MM.1S (cell line): ENCODE measurements around the gene ZHX3.

Source experiments
- DNase-seq: peaks from one replicate; pipeline ENCODE4 v3.0.0-alpha.2; 2015
- H2AFZ ChIP-seq: fragments of 300-600 bp; sonication (generic); 2 replicates; pipeline ENCODE4 v1.6.0; 2016; ENCODE audit warnings: antibody characterized with exemption, low read length
- H3F3A ChIP-seq: fragments of 300-600 bp; sonication (generic); 2 replicates; pipeline ENCODE4 v1.6.1; 2016; ENCODE audit warnings: mild to moderate bottlenecking, antibody characterized with exemption, low read length, moderate library complexity, mixed read lengths; ENCODE audit not compliant: insufficient read depth
- H3K27ac ChIP-seq: fragments of 300-600 bp; sonication (generic); 2 replicates; pipeline ENCODE4 v1.5.1; 2016; ENCODE audit warnings: mild to moderate bottlenecking, low read length
- H3K27me3 ChIP-seq: fragments of 300-600 bp; sonication (generic); replicated peaks from 2 replicates; pipeline ENCODE4 v1.6.0; 2016; ENCODE audit warnings: low read length; ENCODE audit not compliant: insufficient read depth
- H3K36me3 ChIP-seq: fragments of 300-600 bp; sonication (generic); replicated peaks from 2 replicates; pipeline ENCODE4 v1.6.1; 2016; ENCODE audit warnings: mild to moderate bottlenecking, low read length, mixed read lengths; ENCODE audit not compliant: insufficient read depth
- H3K4me1 ChIP-seq: fragments of 300-600 bp; sonication (generic); 2 replicates; pipeline ENCODE4 v1.6.1; 2016; ENCODE audit warnings: low read length, mixed read lengths
- H3K4me2 ChIP-seq: fragments of 300-600 bp; sonication (generic); 2 replicates; pipeline ENCODE4 v1.6.0; 2016; ENCODE audit warnings: low read depth, low read length
- H3K4me3 ChIP-seq: fragments of 300-600 bp; sonication (generic); 2 replicates; pipeline ENCODE4 v1.5.1; 2016; ENCODE audit warnings: low read length, mixed read lengths
- H3K79me2 ChIP-seq: fragments of 300-600 bp; sonication (generic); 2 replicates; pipeline ENCODE4 v1.6.1; 2016; ENCODE audit warnings: mixed run types, low read length, mixed read lengths
- H3K9ac ChIP-seq: fragments of 300-600 bp; sonication (generic); 2 replicates; pipeline ENCODE4 v1.6.1; 2016; ENCODE audit warnings: low read length, mixed read lengths
- H3K9me2 ChIP-seq: fragments of 300-600 bp; sonication (generic); replicated peaks from 2 replicates; pipeline ENCODE4 v1.6.1; 2016; ENCODE audit warnings: mild to moderate bottlenecking, low read length, mixed read lengths; ENCODE audit not compliant: insufficient read depth
- H3K9me3 ChIP-seq: fragments of 300-600 bp; sonication (generic); replicated peaks from 2 replicates; pipeline ENCODE4 v1.6.1; 2016; ENCODE audit warnings: mild to moderate bottlenecking, low read length, mixed read lengths; ENCODE audit not compliant: insufficient read depth
- H4K20me1 ChIP-seq: fragments of 300-600 bp; sonication (generic); 2 replicates; pipeline ENCODE4 v1.6.1; 2016; ENCODE audit warnings: mild to moderate bottlenecking, low read length, moderate library complexity, mixed read lengths; ENCODE audit not compliant: insufficient read depth
- EZH2 ChIP-seq: fragments of 300-600 bp; sonication (generic); optimal IDR thresholded peaks from 2 replicates; pipeline ENCODE3; 2017; ENCODE audit warnings: low read depth, mild to moderate bottlenecking, antibody characterized with exemption, low read length, mixed read lengths
- EZH2phosphoT487 ChIP-seq: fragments of 300-600 bp; sonication (generic); IDR thresholded peaks from 2 replicates; pipeline ENCODE4 v1.6.1; 2018; ENCODE audit warnings: antibody characterized with exemption, low read length
- TF ChIP-seq, protein P1 (sequence below): fragments of 300-600 bp; sonication (generic); IDR thresholded peaks from 2 replicates; pipeline ENCODE4 v1.5.1; 2016; ENCODE audit warnings: antibody characterized with exemption, low read length, mixed read lengths

Gene ZHX3

DNA sequence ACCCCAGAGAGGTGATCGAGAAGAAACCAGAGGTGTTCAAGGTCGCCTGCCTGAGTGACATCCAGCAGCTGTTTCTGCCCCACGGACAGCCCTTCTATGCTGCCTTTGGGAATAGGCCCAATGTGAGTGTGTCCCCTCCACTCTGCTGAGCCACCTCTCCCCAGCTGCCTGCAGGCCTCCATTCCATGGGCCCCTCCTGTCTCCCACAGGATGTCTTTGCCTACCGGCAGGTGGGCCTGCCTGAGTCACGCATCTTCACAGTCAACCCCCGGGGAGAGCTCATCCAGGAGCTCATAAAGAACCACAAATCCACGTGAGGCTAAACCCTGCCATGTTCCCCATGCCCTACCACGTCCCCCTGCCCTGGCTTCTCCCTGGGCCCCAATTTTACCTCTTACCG lies 40.7 kb upstream of the ZHX3 start:
- Histone ChIP-seq H3K9ac (no peak overlapping the region), H3K4me2 (no peak overlapping the region), H3K4me3 (no peak overlapping the region), H2AFZ (no peak overlapping the region), H4K20me1 (no peaks in the 10 kb centered on the region), H3F3A (no peaks in the 10 kb centered on the region), H3K27ac (no peak overlapping the region), H3K9me3 (no peaks in the 10 kb centered on the region), H3K36me3 (no peaks in the 10 kb centered on the region), H3K79me2 (no peaks in the 10 kb centered on the region), H3K9me2 (no peaks in the 10 kb centered on the region), H3K27me3 (no peaks in the 10 kb centered on the region), H3K4me1 (no peaks in the 10 kb centered on the region)
- TF ChIP-seq EZH2, result no peak
- no peak for TF ChIP-seq EZH2phosphoT487
- TF ChIP-seq, protein P1, sequence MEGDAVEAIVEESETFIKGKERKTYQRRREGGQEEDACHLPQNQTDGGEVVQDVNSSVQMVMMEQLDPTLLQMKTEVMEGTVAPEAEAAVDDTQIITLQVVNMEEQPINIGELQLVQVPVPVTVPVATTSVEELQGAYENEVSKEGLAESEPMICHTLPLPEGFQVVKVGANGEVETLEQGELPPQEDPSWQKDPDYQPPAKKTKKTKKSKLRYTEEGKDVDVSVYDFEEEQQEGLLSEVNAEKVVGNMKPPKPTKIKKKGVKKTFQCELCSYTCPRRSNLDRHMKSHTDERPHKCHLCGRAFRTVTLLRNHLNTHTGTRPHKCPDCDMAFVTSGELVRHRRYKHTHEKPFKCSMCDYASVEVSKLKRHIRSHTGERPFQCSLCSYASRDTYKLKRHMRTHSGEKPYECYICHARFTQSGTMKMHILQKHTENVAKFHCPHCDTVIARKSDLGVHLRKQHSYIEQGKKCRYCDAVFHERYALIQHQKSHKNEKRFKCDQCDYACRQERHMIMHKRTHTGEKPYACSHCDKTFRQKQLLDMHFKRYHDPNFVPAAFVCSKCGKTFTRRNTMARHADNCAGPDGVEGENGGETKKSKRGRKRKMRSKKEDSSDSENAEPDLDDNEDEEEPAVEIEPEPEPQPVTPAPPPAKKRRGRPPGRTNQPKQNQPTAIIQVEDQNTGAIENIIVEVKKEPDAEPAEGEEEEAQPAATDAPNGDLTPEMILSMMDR, result no peak
- DNase-seq, result no peak

DNA sequence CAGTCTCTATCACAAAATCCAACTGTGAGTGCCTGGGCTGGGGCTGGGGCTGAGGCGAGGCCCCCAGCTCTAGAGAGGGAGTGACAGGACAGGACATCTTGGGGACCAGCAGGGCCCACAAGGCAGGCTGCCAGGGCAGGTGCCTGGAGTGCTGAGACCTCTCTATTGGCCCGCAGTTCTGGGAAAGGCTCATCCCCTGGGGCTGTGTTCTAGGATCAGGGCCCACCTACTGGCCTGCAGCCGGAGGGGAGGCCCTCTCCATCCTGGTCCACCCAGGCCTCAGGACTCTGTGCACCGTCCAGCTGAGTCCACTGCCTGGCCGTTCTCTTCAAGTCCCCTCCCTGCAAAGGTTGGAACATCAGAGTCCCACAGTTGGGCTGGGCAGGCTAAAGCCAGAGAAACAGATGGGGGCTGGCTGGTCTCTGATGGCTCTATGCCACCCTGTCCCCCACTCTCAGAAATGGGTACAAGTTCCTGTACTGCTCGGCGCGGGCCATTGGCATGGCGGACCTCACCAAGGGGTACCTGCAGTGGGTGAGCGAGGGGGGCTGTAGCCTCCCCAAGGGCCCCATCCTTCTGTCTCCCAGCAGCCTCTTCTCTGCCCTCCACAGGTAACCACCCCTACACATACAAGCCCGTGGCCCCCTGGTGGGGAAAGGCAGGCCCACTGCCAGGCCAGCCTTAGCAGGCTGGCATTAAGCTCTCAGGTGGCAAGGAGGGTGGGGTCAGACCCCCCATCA lies 40.1 kb upstream of the ZHX3 start:
- no peak for TF ChIP-seq EZH2
- TF ChIP-seq, protein P1, result no peak
- no peak for TF ChIP-seq EZH2phosphoT487
- Histone ChIP-seq H3K9me2 (no peaks in the 10 kb centered on the region), H3K9ac (no peak overlapping the region), H3K4me1 (no peaks in the 10 kb centered on the region), H3K4me3 (no peak overlapping the region), H3K9me3 (no peaks in the 10 kb centered on the region), H2AFZ (no peak overlapping the region), H3F3A (no peaks in the 10 kb centered on the region), H3K4me2 (no peak overlapping the region), H4K20me1 (no peaks in the 10 kb centered on the region), H3K79me2 (no peaks in the 10 kb centered on the region), H3K27me3 (no peaks in the 10 kb centered on the region), H3K27ac (no peak overlapping the region), H3K36me3 (no peaks in the 10 kb centered on the region)
- no peak for DNase-seq

DNA sequence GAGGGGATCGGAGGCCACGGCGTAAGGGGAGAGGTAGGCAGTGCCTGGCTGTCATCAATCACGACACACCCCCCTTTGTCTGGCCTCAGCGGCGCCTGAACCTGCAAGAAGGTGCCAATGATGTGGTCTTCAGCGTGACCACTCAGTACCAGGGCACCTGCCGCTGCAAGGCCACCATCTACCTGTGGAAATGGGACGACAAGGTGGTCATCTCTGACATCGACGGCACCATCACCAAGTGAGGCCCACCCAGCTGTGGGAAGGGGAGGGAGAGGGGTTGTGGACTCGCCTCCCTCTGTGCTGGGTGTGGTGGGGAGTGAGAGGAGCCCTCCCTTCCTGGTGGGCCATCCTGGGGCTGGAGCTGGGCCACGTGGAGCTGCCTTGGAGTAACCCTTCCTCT lies 39.4 kb upstream of the ZHX3 start:
- no peaks in the 10 kb centered on the region for H4K20me1 ChIP-seq
- H3K4me2 ChIP-seq, result no peak overlapping the region
- no peaks in the 10 kb centered on the region for H3K36me3 ChIP-seq
- no peak overlapping the region for H3K9ac ChIP-seq
- H3F3A ChIP-seq, result no peaks in the 10 kb centered on the region
- no peaks in the 10 kb centered on the region for H3K79me2 ChIP-seq
- no peak overlapping the region for H3K27ac ChIP-seq
- no peak for TF ChIP-seq EZH2
- TF ChIP-seq, protein P1, result no peak
- TF ChIP-seq EZH2phosphoT487, result no peak
- no peak for DNase-seq
- no peaks in the 10 kb centered on the region for H3K4me1 ChIP-seq
- H3K27me3 ChIP-seq, result no peaks in the 10 kb centered on the region
- no peak overlapping the region for H3K4me3 ChIP-seq
- H2AFZ ChIP-seq, result no peak overlapping the region
- H3K9me2 ChIP-seq, result no peaks in the 10 kb centered on the region
- no peaks in the 10 kb centered on the region for H3K9me3 ChIP-seq
